GM21825 (cell line): Measurements from ENCODE around the gene LRP6.
"Not testable (repeated sequence)": the region's sequence is repeated elsewhere in the genome, so short reads cannot be mapped to it uniquely, and the experiment has no call there.

ENCODE experiments used
- ATAC-seq: cut with Tn5 transposase; IDR thresholded peaks from one replicate; pipeline ENCODE4 v1.9.1; 2021; ENCODE audit warnings: mild to moderate bottlenecking, moderate library complexity; ENCODE audit not compliant: unreplicated experiment

Gene LRP6

DNA sequence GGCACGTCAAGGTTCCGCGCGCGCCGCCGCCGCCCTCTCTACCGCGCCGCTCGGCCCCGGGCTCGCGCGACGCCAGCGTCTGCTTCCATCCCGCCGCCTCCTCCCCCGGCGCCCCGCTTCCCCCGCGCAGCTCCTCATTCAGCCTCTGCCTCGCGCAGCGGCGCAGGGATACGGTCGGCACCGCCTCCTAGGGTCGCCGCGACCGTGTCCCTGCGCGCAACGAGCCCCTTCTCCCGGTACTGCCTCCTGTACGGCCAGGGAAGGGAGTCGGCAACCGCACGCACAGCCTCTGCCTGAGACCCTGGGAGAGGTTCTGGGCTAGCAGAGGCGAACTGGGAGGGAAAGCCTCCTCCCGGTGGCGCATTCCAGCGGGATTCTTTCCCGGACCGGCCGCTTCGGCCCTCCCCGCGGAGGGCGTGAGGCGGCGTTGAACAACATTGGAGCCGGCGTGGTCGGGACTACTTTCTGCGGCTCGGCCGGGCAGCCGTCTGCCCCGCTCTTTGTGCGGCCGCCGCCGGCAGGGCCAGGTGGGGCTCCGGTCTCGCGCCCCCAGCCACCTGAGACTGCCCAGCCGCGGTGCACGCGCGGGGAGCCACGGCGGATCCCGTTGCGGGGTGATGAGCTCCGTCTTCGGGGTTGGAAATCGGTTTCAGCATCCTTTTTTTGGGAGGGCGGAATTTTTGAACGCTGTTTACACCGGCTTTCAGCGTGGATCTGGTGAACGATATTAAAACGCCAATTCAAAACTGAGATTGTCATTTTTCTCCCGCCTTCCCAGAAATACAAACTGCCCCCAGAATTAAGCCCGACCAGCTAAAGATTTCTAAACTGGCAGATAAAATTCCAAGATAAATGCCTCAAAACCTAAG lies at the start of gene LRP6:
LRP6 (minus strand) TSS at position 172 of the 869 bp plus-strand sequence. CDS start 309 bp downstream, outside the sequence.
- peak; percentile 58 for ATAC-seq

DNA sequence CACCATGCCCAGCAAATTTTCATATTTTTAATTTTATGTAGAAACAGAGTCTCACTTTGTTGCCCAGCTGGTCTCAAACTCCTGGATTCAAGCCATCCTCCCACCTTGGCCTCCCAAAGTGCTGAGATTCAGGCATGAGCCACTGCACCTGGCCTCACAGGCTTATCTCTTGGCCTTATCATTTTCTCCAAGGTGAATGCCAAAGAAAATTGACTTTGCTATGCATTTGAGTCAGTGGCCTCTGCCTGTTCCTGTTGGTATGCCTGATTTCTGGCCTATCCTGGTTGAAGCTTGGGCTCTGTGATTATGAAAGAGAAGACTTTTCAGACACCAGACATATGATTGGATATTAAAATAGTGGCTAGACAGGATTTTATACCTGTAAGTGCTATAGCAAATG lies 49.0 kb upstream of the LRP6 start:
- ATAC-seq: no peak

DNA sequence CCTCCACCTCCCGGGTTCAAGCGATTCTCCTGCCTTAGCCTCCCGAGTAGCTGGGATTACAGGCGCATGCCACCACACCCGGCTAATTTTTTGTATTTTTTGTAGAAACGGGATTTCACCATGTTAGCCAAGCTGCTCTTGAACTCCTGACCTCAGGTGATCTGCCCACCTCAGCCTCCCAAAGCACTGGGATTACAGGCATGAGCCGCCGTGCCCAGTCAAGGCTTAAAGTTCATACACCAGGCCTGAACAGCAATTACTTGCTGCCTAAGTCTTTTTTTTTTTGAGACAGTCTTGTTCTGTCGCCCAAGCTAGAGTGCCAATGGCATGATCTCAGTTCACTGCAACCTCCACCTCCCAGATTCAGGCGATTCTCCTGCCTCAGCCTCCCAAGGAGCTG lies 43.9 kb upstream of the LRP6 start:
- not testable (repeated sequence) for ATAC-seq

DNA sequence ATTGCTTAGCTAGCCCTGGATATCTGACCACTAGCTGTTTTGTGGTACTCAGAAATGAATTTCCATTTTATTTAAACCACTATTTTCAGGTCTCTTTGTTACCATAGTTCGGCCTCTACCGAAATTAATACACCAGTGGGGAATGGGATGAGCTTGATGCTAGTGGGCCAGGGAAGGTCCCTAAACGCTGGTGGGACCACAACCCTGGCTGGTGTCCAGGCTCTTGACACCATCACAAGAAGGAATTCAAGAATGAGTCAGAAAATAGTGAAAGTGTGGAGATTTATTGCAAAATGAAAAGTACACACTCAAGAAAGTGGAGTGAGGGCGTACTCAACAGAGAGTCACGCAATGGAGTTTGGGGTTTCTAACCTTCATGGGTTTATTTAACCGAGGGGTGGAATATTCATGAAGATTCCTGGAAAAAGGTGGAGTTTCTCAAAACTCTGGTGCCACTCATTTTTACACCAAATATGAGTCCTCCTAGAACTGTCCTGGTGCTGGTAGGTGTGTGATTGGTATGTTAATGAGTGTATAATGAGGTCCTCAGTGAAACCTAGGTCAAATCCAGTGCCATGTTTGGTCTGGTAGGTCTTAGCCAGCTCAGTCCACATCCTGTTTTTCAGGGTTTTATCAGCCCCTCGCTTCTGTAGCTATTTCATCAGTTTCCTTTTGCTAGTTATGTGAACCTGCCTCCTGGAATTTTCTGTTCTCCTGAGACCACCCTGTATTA lies 38.9 kb upstream of the LRP6 start:
- ATAC-seq: no peak

DNA sequence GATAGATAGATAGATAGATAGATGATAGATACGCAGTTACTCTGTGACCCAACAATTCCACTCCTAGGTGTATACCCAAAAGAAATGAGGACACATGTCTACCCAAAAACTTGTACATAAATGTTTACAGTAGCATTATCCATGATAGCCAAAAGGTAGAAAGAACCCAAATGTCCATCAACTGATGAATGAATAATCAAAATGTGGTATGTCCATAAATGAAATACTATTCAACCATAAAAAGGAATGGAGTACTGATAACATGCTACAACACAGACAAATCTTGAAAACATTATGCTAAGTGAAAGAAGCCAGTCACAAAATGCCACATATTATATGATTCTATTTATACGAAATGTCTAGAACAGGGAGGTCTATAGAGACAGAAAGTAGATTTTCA lies 36.1 kb upstream of the LRP6 start:
- no peak for ATAC-seq

DNA sequence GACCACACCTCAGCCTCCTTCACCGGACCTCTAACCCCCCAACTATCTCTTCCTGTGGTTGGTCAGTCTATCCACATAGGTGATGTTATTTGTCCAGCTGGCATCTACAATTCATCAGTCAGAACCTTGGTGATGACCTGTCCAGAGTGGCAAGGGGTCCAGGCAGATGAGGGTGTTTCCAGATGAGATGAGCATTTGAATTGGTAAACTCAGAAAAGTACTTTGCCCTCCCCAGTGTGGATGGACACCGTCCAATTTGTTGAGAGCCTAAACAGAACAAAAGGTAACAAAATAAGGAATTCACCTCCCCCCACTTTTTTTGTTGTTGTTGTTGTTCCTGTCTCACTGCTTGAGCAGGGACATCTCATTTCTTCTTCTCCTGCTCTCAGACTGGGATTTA lies 34.3 kb upstream of the LRP6 start:
- ATAC-seq: no peak

DNA sequence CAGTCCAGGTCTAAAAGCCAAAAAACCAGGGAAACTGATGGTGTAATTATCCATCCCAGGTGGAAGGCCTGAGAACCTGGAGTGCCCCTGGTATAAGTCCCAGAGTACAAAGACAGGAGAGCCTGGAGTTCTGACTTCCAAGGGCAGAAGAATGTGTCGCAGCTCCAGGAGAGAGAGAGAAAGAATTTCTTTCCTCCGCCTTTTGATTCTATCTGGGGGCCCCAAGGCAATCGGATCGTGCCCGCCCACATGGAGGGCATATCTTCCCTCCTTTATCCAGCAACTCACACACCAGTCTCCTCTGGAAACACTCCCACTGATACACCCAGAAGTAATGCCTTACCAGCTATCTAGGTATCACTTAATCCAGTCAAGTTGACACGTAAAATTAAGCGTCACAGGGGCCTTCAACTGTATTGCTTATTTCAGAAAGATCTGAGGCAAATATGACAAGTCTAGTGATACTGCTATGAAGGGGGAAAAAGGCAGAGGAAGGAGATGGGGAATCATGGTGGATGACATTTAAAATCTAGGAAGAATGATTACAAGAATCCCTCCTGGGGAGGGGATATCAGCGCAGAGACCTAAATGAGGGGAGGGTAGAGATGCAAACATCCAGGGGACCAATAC lies 30.5 kb upstream of the LRP6 start:
- ATAC-seq: no peak

DNA sequence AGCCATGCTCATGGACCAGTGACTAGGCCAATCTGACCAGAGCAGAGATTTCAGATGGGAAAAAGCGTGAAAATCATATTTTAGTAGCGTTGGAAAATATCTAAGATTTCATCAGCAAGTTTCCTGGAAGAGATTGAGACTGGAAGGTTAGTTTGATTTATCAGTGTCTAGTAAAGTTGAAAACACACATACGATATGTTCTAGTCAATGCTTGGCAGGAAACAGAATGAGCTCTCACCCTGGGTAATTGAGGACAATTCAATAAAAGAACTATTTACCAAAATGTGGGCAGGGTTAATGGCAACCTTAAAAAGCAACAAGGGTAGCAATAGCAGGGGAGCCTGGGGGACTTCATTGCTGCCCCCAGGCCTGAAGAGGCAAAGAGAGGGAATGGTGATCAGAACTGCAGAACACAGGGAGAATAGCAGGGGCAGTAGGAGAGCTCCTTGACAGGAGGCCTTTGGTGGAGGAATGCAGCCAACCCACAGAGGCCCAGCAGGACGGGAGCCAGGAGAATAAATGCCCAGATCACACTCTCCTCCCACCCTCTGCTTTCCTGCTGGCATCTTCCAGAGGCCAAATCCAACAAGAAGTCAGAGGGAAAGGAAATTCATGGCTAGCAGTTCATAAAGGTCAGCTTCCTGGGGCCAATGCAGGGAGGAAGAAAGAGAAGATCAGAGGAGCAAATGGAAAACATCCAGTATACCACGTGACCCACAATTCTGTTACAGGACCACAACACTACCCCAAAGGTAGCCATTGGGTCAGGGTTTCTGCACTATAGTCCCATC lies 27.6 kb upstream of the LRP6 start:
- no peak for ATAC-seq

DNA sequence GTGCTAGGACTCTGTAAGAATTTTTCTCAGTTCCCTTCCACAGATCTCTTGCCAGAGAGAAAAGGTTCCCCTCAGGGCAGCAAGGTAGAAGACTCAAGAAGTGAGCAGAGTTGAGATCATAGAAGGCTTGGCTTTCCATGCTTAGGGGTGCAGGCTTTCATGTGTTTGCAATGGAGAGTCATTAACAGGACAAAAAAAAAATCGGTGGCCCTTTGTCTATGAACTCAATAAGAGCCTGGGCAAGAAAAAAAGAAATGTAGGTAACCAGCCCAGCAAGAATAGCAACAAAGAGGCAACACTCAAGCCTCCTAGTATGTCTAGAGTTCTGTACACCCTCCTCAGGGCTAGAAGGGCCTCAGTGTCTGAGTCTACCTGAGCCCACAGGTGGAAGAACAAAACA lies 23.4 kb upstream of the LRP6 start:
- no peak for ATAC-seq

DNA sequence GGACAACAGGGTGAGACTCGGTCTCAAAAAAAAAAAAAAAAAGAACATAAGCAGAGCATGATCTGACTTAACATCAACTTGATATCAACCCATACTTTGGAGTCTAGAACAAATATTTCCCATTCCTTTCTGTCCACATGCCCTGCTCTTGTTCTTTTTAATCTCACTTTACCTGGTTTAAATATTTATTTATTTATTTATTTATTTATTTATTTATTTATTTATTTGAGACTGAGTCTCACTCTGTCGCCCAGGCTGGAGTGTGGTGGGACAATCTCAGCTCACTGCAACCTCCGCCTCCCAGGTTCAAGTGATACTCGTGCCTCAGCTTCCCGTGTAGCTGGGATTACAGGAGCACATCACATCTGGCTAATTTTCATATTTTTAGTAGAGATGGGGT lies 19.6 kb upstream of the LRP6 start:
- no peak for ATAC-seq

DNA sequence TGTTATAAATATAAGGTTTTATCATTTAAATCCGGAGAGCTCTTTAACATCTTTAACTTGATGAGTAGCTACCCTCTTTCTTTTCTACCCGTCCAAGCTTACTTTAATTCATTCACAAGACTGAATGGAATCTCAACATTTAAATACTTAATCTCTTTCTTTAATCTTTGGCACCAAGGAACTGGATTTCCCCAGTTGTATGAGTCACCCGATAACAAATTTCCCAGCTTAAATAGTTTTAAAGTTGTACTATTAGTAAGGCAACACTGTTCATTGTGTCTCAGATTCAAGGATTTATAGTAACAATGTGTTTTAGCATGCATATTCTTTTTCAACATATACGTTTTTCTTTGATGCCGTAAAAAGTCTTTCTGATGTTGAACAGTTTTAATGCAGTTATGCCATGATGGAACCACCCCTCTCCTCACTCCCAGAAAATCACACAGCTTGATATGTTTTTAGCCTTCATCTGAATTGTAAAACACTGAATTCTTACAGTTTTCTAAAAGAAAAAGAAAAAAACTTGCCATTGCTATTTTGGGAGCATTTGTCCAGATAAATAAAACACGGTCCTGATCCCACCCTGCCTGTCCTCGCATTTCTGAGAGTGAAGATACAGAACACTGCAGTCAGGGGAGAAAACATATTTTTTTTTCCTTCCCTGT lies 16.0 kb upstream of the LRP6 start:
- ATAC-seq: no peak

DNA sequence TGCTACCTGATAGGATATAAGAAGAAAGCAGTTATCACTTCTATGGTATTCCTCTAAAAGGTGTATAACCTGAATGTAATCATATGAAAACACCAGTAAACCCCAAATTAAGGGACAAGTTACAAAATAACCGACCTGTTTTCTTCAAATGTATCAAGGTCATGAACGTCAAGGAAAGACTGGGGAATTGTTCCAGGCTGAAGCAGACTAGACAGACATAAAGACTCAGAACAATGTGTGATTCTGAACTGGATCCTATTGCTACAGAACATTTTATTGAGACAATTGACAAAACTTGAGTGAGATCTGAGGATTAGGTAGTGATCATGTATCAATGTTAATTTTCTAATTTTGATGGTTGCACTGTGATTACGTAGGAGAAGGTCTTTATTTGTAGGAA lies 15.4 kb upstream of the LRP6 start:
- ATAC-seq: no peak

DNA sequence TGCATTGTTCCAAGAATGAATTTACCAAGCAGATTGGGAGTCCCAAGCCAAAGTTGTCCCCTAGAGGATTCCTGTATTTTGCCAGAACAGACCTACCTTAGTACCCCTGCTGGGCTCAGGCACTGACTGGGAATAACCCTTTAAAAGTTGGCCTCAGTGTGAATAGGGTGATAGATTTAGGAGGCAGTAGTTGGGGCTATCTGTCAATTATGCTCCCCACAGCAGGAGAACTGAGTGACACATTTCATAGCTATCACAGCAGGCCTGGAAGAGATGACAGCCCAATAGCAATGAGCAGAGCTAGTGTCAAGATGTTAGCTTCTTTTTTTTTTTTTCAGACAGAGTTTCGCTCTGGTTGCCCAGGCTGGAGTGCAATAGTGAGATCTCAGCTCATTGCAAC lies 14.3 kb upstream of the LRP6 start:
- no peak for ATAC-seq

DNA sequence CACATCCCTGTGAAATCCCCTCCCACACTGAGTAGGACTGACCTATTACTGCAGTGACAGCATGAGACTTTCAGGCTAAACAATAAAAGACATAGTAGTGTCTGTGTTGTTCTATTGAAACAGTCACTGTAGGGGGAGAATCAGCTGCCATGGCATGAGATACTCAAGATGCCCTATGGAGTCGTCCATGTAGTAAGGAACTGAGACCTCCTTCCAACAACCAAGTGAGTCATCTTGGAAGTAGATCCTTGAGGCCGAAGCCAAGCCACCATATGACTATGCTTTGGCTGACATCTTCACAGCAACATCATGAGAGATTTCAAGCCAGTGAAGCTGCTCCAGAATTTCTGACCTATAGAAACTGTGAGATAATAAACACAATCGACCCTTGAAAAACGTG lies 12.1 kb upstream of the LRP6 start:
- ATAC-seq: no peak

DNA sequence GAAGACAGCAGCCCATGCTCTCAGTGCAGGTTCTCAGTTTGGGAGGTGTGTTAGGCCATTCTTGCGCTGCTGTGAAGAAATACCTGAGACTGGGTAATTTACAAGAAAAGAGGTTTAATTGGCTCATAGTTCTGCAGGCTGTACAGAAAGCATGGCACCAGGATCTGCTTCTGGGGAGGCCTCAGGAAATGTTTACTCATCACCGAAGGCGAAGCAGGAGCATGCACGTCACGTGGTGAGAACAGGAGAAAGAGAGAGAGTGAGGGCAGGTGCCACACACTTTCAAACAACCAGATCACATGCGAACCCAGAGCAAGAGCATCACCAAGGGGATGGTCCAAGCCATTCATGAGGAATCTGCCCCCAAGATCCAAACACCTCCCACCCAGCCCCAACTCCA lies 9.0 kb upstream of the LRP6 start:
- ATAC-seq: no peak

DNA sequence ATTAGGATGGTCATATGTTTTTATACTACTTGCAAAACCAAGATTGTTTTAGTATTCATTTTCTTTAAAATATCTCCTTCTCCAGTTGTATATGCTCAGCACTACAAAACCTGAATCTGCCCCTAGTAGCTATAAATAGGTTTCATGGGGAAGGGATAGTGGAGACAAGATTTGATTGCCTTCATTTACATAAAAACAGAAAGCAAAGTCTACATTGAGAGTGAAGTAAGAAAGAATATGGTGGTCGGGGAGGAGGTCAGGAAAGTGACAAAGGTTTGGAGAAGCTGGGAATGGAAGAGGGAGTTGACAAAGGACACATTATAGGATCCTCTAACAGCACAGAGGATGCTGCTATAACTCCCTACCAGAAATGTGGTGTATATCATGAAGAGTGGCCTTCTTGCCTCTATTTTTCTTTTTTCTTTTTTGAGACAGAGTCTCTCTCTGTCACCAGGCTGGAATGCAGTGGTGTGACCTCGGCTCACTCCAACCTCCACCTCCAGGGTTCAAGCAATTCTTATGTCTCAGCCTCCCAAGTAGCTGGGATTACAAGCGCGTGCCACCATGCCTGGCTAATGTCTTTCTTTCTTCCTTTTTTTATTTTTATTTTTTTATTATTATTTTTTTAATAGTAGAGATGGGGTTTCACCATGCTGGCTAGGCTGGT lies 6.6 kb upstream of the LRP6 start:
- no peak for ATAC-seq

DNA sequence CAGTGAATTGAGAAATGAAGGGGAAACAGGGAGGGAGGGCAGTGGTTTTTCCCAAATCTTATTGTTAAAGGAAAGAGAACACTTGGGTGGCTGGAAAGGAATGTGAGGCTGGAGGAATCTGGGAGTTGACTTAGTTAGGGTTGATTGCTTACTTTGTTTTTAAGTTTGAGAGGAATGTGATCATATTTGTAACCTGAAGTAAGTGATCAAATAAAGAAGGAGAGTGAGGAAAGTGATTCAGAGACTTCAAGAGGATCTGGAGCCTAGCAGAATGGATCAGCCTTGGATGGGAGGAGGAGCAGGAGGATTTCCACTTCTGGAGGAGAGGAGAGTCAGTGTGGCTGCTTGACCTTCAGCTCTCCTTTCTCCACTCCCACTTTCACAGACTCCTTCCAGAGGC lies 6.0 kb upstream of the LRP6 start:
- no peak for ATAC-seq

DNA sequence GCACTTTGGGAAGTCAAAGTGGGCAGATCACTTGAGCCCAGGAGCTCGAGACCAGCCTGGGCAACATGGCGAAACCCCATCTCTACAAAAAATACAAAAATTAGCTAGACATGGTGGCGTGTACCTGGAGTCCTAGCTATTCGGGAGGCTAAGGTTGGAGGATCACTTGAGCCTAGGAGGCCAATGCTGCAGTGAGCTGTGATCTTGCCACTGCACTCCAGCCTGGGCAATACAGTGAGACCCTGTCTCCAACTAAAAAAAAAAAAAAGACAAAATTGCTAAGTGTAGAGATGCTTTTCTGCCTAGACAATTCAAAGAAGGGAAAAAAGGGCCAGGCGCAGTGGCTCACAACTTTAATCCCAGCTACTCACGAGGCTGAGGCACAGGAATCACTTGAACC lies 3.4 kb upstream of the LRP6 start:
- no peak for ATAC-seq

DNA sequence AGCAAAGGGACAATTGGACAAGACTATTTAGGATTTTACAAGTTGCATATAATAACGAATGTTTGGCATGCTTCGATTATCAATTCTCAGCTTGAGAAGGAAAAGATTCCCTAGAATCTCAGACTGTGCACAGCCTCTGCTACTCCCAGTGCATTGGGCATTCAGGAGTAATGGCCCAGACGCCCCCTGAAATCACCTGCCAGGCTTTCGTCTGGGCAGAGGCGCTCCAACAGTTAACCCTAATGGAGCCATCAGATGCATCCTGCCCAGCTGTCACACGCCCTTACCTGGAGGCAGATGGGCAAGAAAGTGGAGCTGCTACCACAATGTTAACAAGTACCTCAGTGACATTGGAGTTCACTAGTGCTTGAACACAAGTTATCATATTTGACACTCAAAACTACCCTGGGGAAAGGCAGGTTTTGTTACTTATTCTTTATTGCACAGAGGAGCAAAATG lies 927 bp upstream of the LRP6 start:
- no peak for ATAC-seq

DNA sequence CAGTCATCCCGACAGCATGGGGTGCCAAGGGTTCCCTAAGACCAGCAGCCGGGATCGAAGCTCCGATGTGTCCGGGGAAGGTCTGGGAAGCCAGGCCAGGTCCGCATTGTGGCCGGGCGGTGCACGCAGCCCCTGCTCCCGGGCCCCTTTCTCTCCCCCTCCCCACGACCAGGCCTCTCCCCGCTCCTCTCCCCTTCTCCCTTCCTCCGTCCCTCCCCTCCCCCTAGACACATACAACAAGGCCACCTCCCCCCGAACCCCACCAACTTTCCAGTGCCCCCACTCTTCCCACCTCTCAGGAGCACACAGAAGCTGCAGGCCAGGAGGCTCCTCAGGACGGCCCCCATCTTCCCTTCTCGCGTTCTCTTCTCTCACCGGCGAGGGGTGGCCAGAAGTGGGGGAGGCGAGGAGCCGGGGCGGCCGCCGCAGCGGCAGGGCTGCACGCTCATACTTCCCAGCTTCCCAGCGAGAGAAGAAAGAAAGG lies 413 bp downstream of the LRP6 start:
- ATAC-seq: peak; percentile 33
